Loucy (cell line): Measurements from ENCODE around the gene UBE4B.

Source experiments
- CTCF ChIP-seq: fragments of 200-600 bp; sonication (generic); conservative IDR thresholded peaks from 2 replicates; pipeline ENCODE4 v1.5.1; 2014; ENCODE audit warnings: mild to moderate bottlenecking, antibody characterized with exemption, low read length
- EZH2phosphoT487 ChIP-seq: fragments of 200-600 bp; IDR thresholded peaks from 2 replicates; pipeline ENCODE4 v1.6.1; 2018; ENCODE audit warnings: antibody characterized with exemption, mild to moderate bottlenecking, moderate library complexity, borderline replicate concordance

GRCh38 chr1:10168912-10169514 is 136.3 kb downstream of the UBE4B start:
- no peak for TF ChIP-seq CTCF
- no peak for TF ChIP-seq EZH2phosphoT487
